Stomach smooth muscle (tissue), 2 donors: ENCODE results near the gene MAPRE3.

Source experiments
- H3K27ac ChIP-seq: one replicate; pipeline ENCODE4 v1.7.0; 2013; ENCODE audit warnings: mild to moderate bottlenecking, low read length, inconsistent platforms
- H3K27me3 ChIP-seq, 2 donors: one replicate each; pipeline ENCODE4 v1.7.0; 2013; ENCODE audit warnings: low read length in 2 of 2; ENCODE audit not compliant: insufficient read depth in 2 of 2, control insufficient read depth in 1 of 2
- H3K36me3 ChIP-seq, 2 donors: one replicate each; pipeline ENCODE4 v1.7.0; 2013; ENCODE audit warnings: low read length in 2 of 2; ENCODE audit not compliant: control insufficient read depth in 2 of 2, insufficient read depth in 2 of 2
- H3K4me1 ChIP-seq: one replicate; pipeline ENCODE4 v1.7.0; 2013; ENCODE audit warnings: low read length; ENCODE audit not compliant: control insufficient read depth, insufficient read depth
- H3K4me3 ChIP-seq, 2 donors: one replicate each; pipeline ENCODE4 v1.7.0; 2013; ENCODE audit warnings: low read length in 2 of 2
- H3K9ac ChIP-seq, 2 donors: one replicate each; pipeline ENCODE4 v1.7.0; 2013; ENCODE audit warnings: low read length in 2 of 2, mild to moderate bottlenecking in 1 of 2
- H3K9me3 ChIP-seq, 2 donors: one replicate each; pipeline ENCODE4 v1.7.0; 2013; ENCODE audit warnings: low read length in 2 of 2; ENCODE audit not compliant: control insufficient read depth in 2 of 2
- donor health status: healthy.
- donor health status: Pancreatic carcinoma.

Gene MAPRE3

DNA sequence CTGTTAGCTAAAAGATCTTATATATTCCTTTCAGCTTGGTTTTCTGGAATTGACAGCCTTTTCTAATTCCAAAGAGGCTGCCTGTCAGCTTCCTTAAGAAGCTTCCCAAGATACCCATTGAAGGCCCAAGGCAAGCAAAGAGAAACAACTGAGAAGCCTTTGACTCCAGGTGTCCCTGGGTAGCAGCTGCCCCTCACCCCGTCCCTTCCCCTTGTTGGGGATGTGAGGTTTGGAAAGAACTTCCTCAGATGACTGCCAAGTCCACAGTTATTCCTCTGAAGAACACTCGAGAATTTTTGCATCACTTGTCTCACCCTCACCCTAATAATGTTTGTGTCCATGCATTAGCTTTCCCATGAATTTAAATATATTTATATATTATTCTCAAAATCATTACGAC lies 13.3 kb downstream of the MAPRE3 start:
- Histone ChIP-seq H3K36me3 (peaks cover 0 to 7% of the 10 kb centered on the region in 2 donors), H3K4me1 (peaks cover 20% of the 10 kb centered on the region), H3K9ac (no peak overlapping the region), H3K27me3 (no peaks in the 10 kb centered on the region), H3K4me3 (no peak overlapping the region), H3K27ac (no peak overlapping the region), H3K9me3 (no peaks in the 10 kb centered on the region)

DNA sequence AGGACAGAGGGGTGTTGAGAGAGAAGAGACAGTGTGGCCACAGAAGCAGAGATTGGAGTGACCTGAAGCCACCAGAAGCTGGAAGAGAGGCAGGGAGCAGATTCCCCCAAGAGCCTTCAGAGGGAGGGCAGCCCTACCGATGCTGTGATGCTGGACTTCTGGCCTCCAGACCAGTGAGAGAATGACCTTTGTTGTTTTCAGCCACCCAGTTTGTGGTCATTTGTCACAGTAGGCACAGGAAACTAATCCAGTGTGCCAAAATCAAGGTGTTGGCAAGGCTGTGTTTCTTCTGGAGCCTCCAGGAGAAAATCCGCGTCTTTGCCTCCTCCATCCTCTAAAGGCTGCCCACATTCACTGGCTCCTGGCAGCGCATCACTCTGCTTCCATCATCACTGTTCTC lies 15.4 kb downstream of the MAPRE3 start:
- H3K4me3 ChIP-seq: no peak overlapping the region
- H3K27ac ChIP-seq: no peak overlapping the region
- H3K9me3 ChIP-seq: no peaks in the 10 kb centered on the region
- H3K9ac ChIP-seq: no peak overlapping the region
- peaks cover 0 to 7% of the 10 kb centered on the region in 2 donors for H3K36me3 ChIP-seq
- H3K4me1 ChIP-seq: peaks cover 13% of the 10 kb centered on the region
- no peaks in the 10 kb centered on the region for H3K27me3 ChIP-seq

DNA sequence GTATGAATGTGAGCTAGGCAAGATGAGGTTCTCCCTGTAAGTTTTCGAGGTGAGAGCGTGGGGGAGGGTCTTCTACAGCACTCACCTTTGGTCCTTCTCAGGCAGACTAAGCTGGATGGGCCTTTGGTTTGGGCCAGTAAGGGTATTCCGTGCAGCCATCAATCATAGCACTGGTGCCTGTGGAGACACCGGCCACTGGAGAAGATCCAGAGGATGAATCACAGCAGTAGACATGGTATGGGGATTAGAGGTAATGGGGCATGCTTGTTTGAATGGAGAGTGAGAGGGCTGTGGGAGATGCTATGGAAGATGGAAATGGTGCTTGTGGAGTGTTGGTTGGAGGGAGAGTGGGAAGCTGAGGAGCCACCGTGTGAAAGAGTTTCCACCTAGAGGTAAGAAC lies 16.1 kb downstream of the MAPRE3 start:
- H3K36me3 ChIP-seq: peaks cover 0 to 7% of the 10 kb centered on the region in 2 donors
- H3K27me3 ChIP-seq: no peaks in the 10 kb centered on the region
- H3K27ac ChIP-seq: no peak overlapping the region
- H3K9me3 ChIP-seq: no peaks in the 10 kb centered on the region
- peaks cover 12% of the 10 kb centered on the region for H3K4me1 ChIP-seq
- no peak overlapping the region for H3K4me3 ChIP-seq
- H3K9ac ChIP-seq: no peak overlapping the region

DNA sequence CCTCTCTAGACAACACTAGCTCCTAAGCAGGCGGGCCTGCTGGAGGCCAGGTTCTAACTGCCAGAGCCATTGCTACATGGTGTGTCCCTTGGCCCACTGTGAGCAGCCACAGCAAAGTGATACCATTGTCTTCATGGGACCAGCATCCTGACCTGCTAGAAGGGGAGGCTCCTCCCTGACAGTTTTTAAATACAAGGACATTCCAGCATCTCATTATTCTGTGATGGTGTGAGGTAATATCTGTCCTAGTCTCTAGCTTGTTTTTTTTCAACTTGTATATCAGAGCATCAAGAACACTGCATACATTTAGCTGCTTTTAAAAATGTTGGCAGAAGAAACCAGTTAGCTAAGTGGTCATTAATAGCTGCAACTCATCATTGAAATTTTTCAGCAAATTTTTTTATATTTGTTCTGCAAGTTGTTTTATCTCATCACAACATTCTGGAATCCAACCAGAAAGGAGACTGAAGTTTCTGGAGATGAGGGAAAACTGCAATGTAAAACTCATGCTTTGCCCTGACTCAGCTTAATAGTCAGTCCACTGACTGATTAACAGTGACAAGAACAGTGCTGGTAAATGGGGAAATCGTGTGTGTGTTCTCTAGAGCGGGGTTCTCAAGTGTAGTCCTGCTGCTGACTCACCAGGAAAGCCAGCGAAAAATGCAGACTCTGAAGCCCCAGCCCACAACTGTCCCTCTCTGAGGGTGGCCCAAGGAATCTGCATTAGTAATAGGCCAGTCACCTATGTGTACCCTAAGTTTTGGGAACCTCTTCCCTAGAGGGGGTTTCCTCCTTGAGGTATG lies 17.8 kb downstream of the MAPRE3 start:
- Histone ChIP-seq H3K27ac (no peak overlapping the region), H3K9me3 (no peaks in the 10 kb centered on the region), H3K4me1 (no peaks in the 10 kb centered on the region), H3K9ac (no peak overlapping the region), H3K36me3 (peaks cover 0 to 7% of the 10 kb centered on the region in 2 donors), H3K4me3 (no peak overlapping the region), H3K27me3 (no peaks in the 10 kb centered on the region)

DNA sequence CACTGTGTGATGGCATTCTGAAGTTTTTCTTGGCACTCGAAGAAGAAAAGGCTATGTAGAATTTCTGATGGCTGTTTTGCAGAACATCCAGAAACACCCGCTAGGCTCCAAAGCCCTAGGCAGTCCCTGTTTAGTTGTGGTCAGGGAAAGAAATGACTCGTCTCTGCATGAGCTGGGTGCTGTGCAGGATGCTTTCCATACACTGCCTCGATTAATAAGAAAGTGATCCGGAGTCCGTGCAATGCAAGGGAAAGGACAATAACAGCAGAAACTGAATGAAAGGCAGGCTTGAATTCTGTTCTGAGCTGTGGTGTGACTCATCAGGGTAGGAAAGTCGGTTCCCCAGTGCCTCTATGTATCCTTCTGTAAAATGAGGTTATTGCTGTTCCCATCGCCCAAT lies 18.7 kb downstream of the MAPRE3 start:
- no peak overlapping the region for H3K4me3 ChIP-seq
- peaks cover 0 to 7% of the 10 kb centered on the region in 2 donors for H3K36me3 ChIP-seq
- H3K4me1 ChIP-seq: no peaks in the 10 kb centered on the region
- H3K27me3 ChIP-seq: no peaks in the 10 kb centered on the region
- H3K9me3 ChIP-seq: no peaks in the 10 kb centered on the region
- no peak overlapping the region for H3K27ac ChIP-seq
- H3K9ac ChIP-seq: no peak overlapping the region

DNA sequence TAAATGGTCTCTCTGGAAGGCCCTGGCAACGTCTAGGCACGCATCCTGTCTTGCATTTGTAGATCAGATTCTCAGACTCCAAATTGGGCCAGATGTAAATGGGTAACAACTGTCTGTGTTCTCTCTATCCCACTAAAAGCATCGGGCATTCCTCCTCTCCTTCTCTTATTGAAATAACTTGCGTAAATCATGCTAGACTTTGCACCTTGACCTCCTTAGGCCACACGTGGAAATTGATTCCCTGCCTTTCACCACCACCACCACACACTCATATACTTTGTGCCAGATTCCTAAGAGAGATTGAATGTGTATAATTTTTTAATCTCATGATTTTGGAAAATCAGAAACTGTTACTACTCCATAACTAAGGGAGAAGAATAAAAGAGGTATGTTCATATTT lies 21.3 kb downstream of the MAPRE3 start:
- Histone ChIP-seq H3K4me3 (no peak overlapping the region), H3K36me3 (peaks cover 0 to 2% of the 10 kb centered on the region in 2 donors), H3K27me3 (no peaks in the 10 kb centered on the region), H3K27ac (no peak overlapping the region), H3K9me3 (no peaks in the 10 kb centered on the region), H3K4me1 (no peaks in the 10 kb centered on the region), H3K9ac (no peak overlapping the region)

DNA sequence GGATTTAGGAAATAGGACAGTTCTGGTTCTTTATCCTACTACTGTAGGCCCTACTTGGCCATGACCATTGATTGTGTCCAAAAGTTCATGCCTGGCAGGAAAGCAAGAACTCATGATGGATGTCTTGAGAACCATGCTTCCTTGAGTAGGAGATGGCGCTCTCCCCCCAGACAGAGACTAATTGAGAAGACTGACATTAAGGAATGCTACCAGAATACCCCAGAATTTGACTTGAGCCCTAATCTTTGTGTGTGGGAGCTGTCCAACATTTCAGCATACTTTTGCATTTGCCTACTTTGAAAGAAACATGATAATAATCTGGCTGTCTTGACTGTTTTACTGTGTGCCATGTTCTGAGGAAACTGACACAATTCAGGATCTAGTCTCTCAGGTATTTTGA lies 23.3 kb downstream of the MAPRE3 start:
- no peaks in the 10 kb centered on the region for H3K36me3 ChIP-seq
- H3K4me3 ChIP-seq: no peak overlapping the region
- H3K4me1 ChIP-seq: no peaks in the 10 kb centered on the region
- H3K9me3 ChIP-seq: no peaks in the 10 kb centered on the region
- H3K9ac ChIP-seq: no peak overlapping the region
- no peak overlapping the region for H3K27ac ChIP-seq
- no peaks in the 10 kb centered on the region for H3K27me3 ChIP-seq

DNA sequence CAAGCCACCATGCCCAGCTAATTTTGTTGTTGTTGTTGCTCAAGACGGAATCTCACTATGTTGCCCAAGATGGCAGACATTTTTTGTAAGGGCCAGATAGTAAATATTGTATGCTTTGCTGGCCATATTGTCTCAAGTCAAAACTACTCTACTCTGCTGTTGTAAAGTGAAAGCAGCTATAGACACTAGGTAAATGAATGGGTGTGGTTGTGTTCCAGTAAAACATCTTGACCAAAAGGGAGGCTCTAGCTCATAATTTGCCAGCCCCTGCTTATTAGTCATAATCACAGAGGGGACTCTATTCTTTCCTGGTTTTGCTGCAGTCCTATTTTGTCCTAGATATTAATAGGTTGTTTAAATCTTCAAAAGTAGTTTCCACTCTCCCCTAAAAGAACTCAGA lies 24.5 kb downstream of the MAPRE3 start:
- Histone ChIP-seq H3K4me3 (no peak overlapping the region), H3K36me3 (no peaks in the 10 kb centered on the region), H3K27me3 (no peaks in the 10 kb centered on the region), H3K4me1 (no peaks in the 10 kb centered on the region), H3K9ac (no peak overlapping the region), H3K9me3 (no peaks in the 10 kb centered on the region), H3K27ac (no peak overlapping the region)

DNA sequence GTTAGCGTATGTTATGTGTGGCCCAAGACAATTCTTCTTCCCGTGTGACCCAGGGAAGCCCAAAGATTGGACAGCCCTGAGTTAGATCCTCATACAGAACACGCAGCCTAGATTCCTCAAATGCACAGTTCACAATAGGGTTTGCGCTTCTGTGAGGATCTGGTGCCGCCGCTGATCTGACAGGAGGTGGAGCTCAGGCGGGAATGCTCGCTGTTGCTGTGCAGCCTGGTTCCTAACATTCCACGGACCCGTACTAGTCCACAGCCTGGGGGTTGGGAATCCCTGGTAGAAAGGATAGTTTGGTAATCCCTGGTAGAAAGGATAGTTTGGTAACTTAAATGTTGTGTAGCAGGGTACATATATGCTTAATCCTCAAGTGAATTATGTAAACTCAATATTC lies 27.0 kb downstream of the MAPRE3 start:
- Histone ChIP-seq H3K36me3 (no peaks in the 10 kb centered on the region), H3K4me3 (no peak overlapping the region), H3K4me1 (no peaks in the 10 kb centered on the region), H3K27me3 (no peaks in the 10 kb centered on the region), H3K9ac (no peak overlapping the region), H3K27ac (no peak overlapping the region), H3K9me3 (no peaks in the 10 kb centered on the region)

DNA sequence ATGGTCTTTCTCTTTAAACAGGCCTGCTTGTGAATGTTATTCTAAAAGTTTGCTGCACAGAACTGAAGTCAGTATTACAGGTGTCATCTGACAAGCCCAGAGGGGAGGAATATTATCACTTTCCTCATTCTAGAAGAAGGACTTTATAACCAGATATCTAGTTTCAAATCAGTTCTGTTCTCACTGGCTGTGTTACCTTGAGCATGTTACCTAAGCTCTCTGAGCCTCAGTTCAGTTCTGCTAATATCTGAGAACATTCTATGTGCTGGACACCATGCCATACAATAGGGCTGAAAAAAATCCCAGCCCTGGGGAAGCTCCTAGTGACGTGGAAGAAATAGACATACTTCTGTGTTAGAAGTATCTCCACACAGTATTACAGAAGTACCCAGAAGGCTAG lies 27.9 kb downstream of the MAPRE3 start:
- Histone ChIP-seq H3K36me3 (no peaks in the 10 kb centered on the region), H3K9me3 (no peaks in the 10 kb centered on the region), H3K27ac (no peak overlapping the region), H3K27me3 (no peaks in the 10 kb centered on the region), H3K4me1 (no peaks in the 10 kb centered on the region), H3K9ac (no peak overlapping the region), H3K4me3 (no peak overlapping the region)

DNA sequence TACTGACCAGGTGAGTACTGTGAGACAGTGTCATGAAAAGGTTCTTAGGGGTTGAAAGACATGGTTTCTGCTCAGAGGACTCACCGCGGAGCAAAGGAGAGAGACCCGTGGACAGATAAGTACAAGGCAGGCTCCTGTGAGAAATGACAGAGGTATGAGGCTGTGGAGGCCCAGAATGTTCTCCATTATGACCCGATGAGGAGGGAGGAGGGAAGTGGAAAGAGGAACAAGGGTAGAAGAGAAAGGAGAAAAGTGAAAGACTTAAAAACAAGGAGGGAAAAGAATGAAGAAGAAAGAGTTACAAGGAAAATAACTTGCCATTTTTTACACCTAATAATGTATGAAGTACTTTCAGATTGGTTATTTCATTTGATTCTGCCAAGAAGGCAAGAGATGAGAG lies 29.8 kb downstream of the MAPRE3 start:
- H3K27me3 ChIP-seq: no peaks in the 10 kb centered on the region
- H3K36me3 ChIP-seq: no peaks in the 10 kb centered on the region
- H3K27ac ChIP-seq: no peak overlapping the region

More for the DNA sequence above, 29.8 kb downstream of the MAPRE3 start:
- Histone ChIP-seq H3K9ac (no peak overlapping the region), H3K9me3 (no peaks in the 10 kb centered on the region), H3K4me1 (no peaks in the 10 kb centered on the region), H3K4me3 (no peak overlapping the region)
